NCI-H1694 treated with DMSO at 0.1 percent for 48 hours (cell line): ENCODE measurements around the gene BMI1.
"Not testable (repeated sequence)": the region's sequence is repeated elsewhere in the genome, so short reads cannot be mapped to it uniquely, and the experiment has no call there.

Source experiments
- DNase-seq: peaks from one replicate; lab custom pipeline; 2025; lab: John Stamatoyannopoulos, UW

BMI1 gene

DNA sequence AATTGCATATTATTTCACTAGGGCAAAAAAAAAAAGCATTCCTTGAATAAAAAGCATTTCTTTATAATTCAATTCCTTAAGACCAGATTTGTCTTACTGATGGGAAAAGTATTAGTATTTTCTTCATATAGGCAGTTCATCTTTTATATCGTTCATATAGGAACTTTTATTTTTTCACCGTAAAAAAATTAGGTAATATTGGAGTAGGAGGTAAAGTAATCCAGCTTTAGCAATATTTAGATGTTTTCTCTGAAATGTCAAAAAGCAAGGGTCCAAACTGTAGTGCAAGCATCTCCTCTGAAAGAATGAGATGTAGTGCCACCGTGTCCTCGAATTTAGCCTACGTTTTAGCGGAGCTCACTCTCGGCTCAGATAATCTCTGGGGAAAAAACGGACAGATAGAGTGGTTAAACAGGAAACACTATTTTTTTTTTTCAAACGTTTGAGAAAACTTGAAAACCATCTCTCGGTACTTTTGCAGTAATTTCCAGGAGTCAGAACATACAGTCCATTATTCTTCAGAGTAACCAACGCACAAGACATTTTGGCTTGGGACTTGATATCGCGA lies 18.9 kb downstream of the BMI1 start:
- DNase-seq, result no peak

DNA sequence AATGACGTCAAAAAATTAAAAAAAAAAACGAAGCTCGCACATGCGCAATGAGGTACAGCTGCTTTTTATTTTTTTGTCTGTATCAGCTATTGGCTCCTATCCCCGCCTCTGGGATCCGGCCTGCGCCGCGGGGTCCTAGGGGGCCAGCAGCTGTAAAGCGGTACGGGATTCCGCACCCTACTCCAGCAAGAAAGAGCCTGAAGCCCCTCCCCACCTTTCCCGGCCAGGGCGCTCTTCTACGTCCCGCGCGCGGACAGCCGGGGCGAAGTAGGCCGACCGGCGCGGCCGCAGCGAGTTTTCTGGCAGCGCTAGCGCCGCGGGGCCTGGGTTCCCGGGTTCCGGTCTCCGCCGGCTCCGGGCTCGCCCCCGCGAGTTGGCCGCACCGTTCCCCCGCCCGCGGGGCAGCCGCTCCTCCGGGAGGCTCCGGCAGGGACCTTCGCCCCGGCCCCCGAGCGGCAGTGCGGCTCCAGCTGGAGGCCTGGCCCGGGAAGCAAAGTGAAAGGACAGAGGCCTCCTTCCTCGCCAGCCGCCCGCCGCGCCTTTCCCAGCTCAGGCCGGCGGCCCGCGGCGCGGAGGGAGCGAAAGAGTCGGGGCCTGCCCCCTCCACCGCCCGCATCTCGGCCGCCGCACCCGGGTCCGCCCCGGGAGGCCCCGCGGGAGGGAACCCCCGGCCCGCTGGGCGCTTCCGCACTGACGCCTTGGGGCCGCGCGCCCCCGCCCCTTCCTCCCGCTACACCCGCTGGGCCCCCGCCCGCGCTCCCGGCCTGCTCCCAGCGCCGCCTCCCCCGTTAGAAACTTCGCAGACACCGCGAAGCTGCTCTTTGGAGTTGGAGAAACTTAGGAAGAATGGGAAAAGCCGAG lies 19.7 kb downstream of the BMI1 start:
- peak; percentile 76 for DNase-seq

DNA sequence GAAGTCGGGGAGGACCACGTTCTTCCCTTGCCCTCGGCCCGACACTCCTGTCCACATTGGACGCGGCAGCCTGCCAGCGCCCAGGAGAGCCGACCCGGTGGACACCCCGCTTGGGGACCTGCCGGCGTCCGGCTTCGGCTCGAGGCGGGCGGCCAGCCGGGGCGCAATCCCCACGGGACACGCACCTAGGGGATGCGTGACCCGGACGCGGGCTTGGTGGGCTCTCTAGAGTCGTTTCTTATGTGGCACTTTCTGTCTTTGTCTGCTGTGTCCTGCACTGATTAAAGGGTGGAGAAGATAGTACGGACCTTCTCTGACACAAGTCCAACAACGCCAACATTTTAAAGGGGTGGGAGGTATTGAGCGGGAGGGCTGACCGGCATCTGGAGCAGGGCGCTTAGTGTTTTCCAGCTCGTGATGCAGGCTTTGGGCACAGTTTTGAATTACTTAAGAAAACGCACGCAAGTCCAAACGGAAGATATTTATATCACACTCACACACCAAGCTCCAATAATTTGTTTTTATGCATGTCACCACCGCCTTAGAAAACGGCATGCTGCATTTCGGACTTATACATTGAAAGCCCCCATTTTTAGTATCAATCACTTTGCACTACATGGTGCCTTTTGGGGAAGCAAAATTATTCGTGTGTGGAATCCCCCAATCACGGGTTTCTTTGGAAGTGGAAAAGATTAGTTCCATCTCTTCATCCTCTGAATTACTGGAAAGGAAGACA lies 20.5 kb downstream of the BMI1 start:
- no peak for DNase-seq

DNA sequence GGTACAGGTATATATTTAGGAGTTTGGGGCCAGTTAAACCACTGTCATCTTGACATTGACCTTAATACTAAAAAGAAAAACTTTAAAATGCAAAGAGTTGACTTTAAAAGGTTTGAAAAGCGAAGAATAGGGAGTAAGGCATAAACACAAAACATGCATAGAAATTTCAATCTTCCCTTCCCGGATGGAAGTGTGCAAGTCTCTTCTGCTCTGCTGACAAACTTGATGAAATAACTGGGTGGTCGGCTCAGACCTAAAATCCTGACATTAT lies 21.0 kb downstream of the BMI1 start:
- DNase-seq, result no peak

DNA sequence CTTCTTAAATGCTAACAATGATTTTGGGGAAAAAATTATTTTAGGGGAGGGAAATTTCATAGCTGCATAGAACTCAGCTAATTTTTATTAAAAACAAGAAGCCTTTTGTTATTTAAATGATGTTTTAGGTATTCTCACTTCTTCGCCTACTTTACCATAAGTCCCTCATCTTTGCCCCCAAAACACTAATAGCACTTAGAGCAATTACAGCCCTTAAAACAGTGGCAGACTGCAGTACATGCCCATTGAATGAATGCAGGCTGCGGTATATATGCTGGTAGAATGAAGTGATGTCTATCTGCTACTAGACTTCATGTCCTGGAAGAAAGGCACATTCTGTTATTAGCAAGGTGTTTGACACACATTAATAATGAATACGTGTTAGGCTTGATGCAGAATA lies 21.5 kb downstream of the BMI1 start:
- no peak for DNase-seq

DNA sequence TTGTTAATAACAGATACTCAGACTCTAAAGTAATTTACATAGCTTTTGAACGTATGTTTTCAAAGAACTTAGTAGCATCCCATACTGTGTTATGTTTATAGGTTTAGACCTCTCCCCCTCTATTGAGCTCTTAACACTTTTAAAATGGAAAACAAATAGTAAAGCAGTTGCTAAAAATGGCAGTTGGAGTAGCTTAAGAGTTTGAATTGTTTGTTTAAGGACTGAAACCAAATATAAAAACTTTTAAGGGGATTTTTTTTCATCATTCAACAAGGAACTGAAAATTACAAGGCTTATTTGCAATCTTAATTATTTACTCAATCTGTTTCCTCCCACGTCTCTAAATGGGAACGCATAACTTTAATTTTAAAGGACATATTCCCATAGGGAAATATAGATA lies 22.8 kb downstream of the BMI1 start:
- no peak for DNase-seq

DNA sequence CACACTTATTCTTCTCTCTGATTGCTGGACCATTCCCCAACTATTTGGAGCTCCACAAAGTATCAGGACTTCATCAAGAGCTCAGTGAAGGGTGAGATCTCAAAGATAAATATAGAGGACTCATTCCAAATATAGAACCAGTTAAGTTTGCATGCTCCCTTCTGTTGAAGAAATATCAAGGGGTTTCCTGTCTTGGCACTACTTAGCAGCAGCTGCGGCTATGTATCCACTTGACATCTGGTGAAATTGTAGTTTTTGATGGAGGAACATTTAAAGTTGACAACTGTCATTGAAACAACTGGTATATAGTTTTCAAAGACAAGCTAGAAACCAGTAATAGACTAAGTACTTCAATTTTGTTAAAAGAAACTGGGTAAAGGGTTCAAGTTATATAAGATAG lies 23.4 kb downstream of the BMI1 start:
- DNase-seq, result no peak

DNA sequence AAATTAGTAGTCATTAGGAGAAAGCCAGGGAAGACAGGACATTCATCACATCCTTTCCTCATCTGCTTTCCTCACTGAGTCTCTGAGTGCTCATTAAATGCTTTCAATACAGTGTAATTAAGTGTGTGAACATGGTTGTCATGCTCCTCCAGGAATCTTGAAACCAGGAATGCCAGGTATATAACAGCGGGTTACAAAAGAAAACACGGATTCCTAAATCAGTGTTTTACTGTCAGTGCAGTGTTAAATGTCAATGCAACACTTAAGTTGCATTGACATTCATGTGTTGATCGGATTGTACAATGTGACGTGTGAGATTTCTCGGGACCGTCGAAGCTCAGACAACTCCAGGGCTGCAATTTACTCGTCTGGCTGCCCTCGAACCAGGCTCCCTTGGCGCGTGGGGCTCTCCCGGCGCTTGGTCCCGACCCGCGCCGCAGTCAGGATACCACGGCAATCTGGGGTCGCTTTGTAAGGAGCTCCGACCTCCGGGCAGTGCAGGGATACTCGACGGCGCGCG lies 23.9 kb downstream of the BMI1 start:
- DNase-seq, result no peak

DNA sequence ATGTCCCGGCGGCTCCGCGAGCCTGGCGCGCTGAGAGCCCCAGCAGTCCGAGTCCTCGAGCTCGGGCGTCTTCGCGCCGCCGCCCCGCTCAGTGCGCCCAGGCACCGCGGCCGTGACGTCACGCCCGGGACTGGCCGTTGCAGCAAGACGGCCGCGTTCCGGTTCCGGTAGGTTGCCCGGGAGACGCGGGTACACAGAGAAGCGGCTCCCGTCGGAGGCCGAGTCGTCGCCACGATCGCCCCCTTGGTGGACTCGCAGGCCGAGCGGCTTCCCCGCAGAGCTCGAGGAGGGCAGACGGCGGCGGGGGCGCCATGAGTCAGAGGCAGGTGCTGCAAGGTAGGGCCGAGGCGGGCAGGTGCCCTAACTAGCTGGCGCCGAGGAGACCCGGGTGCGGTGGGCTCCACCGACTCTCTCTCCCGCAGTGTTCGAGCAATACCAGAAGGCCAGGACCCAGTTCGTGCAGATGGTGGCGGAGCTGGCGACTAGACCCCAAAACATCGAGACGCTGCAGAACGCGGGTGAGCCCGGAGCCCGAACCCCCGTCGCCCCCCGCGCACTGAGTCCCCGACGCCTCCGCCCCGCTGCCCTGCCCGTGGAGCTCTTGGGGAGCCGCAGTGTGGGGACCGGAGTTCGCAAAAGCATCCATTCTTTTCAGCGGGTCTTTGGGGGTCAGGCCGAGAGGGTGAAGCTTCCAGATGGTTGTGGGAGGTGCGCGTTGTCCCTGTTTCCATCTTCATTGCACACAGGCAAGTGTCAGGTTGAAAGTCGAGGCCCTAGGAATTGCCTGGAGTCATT lies 24.6 kb downstream of the BMI1 start, which contains the start of gene SPAG6:
Gene SPAG6 (plus strand): TSS at position 196 of the 795 bp plus-strand sequence. CDS start 116 bp downstream, at position 312.
- no peak for DNase-seq

DNA sequence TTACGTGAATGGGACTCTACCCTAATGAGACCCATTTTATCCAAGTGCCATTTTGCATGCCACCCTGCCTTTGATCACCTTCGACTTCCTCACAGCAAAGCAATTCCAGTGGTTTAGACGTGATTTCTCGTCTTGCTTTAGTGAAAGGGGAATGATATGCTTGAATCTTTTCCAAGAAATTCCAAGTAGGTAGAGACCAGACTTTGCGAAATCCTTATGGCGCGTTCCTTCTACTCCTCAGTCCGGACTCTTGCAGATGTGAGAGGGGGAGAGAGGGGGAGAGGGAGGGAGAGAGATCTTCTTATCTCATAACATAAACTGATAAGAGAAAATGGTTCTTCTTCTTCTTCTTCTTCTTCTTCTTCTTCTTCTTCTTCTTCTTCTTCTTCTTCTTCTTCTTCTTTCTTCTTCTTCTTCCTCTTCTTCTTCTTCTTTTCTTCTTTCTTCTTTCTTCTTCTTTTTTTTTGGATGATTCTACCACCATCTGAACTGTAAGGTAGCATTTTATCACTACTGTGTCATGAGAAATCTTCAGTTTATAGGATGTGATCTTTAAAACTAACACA lies 25.3 kb downstream of the BMI1 start:
- no peak for DNase-seq

DNA sequence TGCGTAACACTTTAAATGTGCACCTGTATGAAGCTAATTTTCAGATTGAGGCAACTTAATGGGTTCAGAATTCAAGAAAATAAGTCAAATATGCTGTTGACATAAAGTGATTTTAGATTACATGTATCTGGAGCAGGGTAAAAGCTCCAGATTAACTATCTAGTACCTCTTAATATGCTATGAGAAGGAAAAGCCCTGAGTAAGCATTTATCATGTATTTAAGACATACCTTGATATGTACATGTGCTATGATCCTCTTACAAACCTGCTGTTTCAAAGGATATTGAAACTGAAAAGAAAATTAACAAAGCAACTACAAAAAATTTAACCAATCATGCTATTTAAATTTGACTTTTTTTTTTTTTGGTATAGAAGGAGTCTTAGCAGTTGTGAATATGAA lies 28.9 kb downstream of the BMI1 start:
- DNase-seq, result no peak

DNA sequence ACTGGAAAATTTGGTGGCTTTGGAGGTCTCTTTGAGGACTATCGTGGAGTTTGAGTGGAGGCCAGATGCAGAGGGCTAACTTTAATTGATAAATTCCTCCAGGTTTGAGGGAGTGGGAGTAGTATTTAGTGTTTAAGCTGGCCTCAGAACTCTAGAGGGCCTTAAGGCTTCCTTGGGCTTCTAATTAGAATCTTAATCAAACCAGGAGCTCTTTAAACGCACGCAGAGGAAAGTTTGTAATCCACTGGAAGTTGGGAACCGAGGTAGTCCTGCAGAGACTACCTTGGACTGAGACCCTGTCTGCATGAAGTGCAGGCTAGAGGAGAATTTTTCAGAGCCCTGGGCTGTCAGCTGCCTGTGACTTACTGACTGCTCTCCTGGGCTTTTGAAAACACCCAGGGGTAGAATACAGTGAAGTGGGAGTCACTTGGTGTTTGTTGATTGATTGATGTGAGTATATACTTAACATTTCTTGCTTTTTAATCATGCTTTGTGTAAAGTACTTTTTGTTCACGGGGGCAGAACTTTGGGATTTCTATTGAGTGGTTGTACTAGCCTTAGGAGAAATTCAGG lies 30.3 kb downstream of the BMI1 start:
- no peak for DNase-seq

DNA sequence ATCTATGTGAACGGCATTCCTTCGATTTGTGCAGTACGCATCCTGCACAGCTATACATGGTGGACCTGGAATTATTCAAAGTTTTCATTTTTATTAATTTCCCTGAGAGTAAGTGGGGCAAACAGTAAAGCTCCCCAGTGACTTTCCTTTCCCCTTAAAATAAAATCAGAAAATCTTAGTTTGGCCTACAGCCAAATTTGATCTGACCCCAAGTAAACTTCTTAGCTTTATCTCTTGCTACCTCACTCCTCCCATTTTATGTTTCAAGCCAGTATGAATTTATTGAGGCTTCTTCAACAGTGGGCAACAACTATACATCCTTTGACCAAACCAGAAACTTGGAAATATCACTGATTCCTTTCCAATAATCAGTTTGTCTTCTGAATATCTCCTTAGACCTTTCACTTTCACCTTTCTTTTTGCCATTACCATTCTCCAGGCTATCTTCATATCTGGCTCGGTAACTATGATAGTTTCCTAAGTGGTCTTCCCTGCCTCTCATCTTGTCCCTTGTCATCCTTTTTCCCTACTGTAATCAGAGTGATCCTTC lies 35.5 kb downstream of the BMI1 start:
- DNase-seq, result no peak

DNA sequence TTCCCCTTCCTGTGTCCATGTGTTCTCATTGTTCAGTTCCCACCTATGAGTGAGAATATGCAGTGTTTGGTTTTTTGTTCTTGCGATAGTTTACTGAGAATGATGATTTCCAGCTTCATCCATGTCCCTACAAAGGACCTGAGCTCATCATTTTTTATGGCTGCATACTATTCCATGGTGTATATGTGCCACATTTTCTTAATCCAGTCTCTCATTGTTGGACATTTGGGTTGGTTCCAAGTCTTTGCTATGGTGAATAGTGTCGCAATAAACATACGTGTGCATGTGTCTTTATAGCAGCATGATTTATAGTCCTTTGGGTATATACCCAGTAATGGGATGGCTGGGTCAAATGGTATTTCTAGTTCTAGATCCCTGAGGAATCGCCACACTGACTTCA lies 36.9 kb downstream of the BMI1 start:
- not testable (repeated sequence) for DNase-seq

DNA sequence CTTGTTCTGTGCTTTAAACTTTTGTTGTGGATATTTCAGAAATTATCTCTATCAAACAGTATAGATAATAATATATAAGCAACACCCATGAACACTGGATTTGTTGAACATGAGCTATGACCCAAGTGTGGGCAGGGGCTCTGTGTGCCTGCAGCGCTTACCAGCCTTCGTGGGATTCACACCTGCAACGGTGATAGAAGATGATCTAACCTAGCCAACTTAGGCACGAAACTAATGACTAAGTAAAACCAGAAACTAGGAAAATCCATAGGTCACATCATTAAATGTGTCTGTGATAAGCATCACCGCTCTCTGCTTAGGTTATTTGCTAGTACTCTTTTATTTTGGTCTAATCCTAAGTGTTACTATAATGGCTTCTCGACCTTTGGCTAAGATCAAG lies 42.4 kb downstream of the BMI1 start:
- no peak for DNase-seq

DNA sequence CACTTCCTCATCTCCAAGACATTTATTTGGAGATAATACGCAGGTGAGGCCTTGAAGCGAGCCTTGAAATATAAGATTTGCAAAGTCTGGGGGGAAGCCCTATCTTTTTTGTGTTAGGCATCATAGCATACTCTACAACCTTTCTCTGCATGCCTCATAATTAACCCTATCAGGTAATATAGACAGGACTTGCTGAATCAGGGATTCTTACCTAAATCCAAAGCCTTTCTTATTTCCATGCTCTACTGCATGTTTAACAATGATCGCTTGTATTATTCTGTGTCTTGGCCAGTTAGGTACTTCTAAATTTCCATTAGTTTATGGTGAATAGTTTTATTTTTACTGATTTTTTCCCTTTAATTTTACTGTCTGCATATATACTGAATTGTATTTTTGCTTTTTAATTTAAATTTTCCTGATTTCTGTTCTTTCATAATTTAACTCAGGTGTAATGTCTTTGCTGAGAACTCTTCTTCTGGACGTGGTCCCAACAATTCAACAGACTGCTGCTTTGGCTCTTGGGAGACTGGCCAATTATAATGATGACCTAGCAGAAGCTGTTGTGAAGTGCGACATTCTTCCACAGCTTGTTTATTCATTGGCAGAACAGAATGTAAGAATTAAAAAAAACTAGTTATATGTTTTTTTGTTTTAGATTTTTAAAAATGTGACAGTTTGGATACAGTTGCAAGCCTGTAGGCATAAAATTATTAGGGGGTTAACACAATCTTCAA lies 43.7 kb downstream of the BMI1 start:
- no peak for DNase-seq

DNA sequence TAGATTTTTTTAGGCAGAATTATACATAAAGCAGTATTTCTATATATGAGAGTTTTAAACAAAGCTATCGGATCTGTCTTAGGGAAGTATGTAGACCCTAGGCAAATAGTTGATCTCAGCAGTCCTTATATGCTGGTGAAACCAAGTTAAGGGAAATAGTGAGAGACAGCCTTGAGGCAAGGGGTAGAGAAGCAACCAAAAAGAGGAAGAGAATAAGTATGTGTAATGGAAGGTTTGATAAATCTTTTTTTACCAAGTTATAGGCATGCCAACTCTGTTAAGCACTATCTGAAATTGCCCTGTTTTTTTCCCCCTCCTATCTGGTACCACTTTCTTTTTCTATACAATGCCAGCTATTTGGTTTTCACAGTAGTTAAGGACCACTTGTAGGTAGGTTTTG lies 44.3 kb downstream of the BMI1 start:
- no peak for DNase-seq

DNA sequence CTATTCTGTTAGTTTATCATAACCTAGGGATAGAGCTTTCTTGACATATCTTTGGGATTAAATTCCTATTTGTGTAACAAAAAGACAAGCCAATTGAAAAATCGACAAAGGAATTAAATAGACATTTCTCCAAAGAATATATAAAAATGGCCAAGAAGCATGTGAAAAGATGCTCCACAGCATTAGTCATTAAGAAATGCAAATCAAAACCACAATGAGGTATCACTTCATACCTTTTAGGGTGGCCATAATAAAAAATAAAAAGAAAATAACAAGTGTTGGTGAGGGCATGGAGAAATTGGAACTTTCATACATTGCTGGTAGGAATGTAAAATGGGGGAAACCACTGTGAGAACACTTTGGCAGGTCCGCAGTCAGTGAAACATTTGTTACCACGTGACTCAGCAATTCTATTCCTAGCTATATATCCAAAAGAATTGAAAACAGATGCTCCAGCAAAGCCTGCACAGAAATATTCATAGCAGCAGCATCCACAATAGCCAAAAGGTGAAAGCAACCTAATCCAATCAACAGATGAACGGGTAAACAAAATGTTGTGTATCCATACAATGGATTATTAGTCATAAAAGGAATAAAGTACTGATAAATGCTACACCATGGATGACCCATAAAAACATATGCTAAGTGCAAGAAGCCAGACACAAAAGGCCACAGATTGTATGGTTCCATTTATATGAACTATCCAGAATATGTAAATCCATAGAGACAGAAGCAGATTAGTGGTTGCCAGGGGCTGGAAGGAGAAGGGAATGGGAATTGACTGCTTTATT lies 44.9 kb downstream of the BMI1 start:
- no peak for DNase-seq

DNA sequence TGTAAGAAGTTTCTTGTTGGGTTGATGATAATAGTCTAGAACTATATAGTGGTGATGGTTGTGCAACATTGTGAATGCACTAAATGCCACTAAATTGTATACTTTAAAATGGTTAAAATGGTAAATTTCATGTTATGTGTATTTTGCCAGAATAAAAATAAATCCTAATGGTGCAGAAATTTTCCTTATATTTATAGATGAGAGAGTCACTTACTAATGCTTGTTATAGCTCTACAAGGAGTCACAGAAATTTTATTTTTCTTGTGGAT lies 45.5 kb downstream of the BMI1 start:
- DNase-seq, result no peak

DNA sequence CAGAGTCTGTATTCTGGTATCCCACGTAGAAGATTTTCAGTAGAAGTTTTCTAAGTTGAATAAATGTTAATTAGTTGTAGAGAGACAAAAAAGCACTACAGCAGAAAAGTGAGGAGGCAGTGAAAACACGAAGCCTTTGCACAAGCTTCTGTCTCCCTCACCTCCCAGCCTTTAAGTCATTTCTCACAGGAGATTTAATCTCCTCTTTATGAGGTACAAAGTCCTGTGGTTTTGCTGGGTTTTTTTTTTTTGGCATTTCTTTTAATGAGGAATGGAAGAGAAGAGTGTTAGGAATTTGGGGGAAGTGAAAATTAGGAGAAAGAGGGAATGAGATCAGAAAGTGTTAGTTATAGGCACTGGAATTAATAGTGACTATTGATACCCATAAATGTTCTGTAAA lies 45.9 kb downstream of the BMI1 start:
- no peak for DNase-seq
